ENCODE data around the gene SERPINA1.

SERPINA1 gene

GRCh38 chr14:94388384-94389103 is at the start of gene SERPINA1:
SERPINA1 (minus strand) TSS chr14:94388602; CDS start chr14:94383237, 5,365 bp downstream.
- no peak within 1 kb of the TSS for H3K9ac ChIP-seq (ENCODE audit: low read depth, low read length)
- DNase-seq (no peak), ATAC-seq (ENCODE audit: insufficient read depth, low read depth) (no peak)
- H3K4me2 ChIP-seq (ENCODE audit: insufficient read depth, low read length), result no peak within 1 kb of the TSS
- peaks cover 4% of the 10 kb centered on the region for H3K4me1 ChIP-seq (ENCODE audit: insufficient read depth, low read length)
- TF ChIP-seq, protein P1, sequence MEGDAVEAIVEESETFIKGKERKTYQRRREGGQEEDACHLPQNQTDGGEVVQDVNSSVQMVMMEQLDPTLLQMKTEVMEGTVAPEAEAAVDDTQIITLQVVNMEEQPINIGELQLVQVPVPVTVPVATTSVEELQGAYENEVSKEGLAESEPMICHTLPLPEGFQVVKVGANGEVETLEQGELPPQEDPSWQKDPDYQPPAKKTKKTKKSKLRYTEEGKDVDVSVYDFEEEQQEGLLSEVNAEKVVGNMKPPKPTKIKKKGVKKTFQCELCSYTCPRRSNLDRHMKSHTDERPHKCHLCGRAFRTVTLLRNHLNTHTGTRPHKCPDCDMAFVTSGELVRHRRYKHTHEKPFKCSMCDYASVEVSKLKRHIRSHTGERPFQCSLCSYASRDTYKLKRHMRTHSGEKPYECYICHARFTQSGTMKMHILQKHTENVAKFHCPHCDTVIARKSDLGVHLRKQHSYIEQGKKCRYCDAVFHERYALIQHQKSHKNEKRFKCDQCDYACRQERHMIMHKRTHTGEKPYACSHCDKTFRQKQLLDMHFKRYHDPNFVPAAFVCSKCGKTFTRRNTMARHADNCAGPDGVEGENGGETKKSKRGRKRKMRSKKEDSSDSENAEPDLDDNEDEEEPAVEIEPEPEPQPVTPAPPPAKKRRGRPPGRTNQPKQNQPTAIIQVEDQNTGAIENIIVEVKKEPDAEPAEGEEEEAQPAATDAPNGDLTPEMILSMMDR (IDR thresholded peaks at IDR 0.05; ENCODE audit: borderline replicate concordance, extremely low read depth, low read length, poor library complexity, severe bottlenecking), result no peak
- TF ChIP-seq EZH2 (IDR thresholded peaks at IDR 0.05; ENCODE audit: borderline replicate concordance, low read depth, low read length, severe bottlenecking), result no peak
- no peaks in the 10 kb centered on the region for H3K9me3 ChIP-seq (ENCODE audit: insufficient read depth, low read length, severe bottlenecking)
- H3K27me3 ChIP-seq (ENCODE audit: insufficient read depth, low read length, poor library complexity), result peaks cover 4% of the 10 kb centered on the region
- no peaks in the 10 kb centered on the region for H4K20me1 ChIP-seq (ENCODE audit: insufficient read depth, low read length)
- H3K4me3 ChIP-seq (ENCODE audit: low read depth in 1 of 2, low read length in 2 of 2), result no peak within 1 kb of the TSS
- H3K27ac ChIP-seq (ENCODE audit: low read length), result no peak within 1 kb of the TSS
- H2AFZ ChIP-seq (ENCODE audit: low read depth, low read length), result no peak within 1 kb of the TSS
- H3K79me2 ChIP-seq (ENCODE audit: insufficient read depth, low read length), result no peaks in the 10 kb centered on the region
- no peaks in the 10 kb centered on the region for H3K36me3 ChIP-seq (ENCODE audit: insufficient read depth, low read length)

- H3K27me3 ChIP-seq (ENCODE audit: insufficient read depth, low read length, poor library complexity), result no peaks in the 10 kb centered on the region
- TF ChIP-seq, protein P1 (IDR thresholded peaks at IDR 0.05; ENCODE audit: borderline replicate concordance, extremely low read depth, low read length, poor library complexity, severe bottlenecking), result no peak
- TF ChIP-seq EZH2 (IDR thresholded peaks at IDR 0.05; ENCODE audit: borderline replicate concordance, low read depth, low read length, severe bottlenecking), result no peak
- H4K20me1 ChIP-seq (ENCODE audit: insufficient read depth, low read length), result no peaks in the 10 kb centered on the region
- no peak overlapping the region for H3K27ac ChIP-seq (ENCODE audit: low read length)
- H3K79me2 ChIP-seq (ENCODE audit: insufficient read depth, low read length), result no peaks in the 10 kb centered on the region
- no peaks in the 10 kb centered on the region for H3K36me3 ChIP-seq (ENCODE audit: insufficient read depth, low read length)
- no peaks in the 10 kb centered on the region for H3K4me1 ChIP-seq (ENCODE audit: insufficient read depth, low read length)
- no peaks in the 10 kb centered on the region for H3K9me3 ChIP-seq (ENCODE audit: insufficient read depth, low read length, severe bottlenecking)
- DNase-seq (no peak), ATAC-seq (ENCODE audit: insufficient read depth, low read depth) (no peak)
- no peak overlapping the region for H2AFZ ChIP-seq (ENCODE audit: low read depth, low read length)
- H3K4me3 ChIP-seq (ENCODE audit: low read depth in 1 of 2, low read length in 2 of 2), result no peak overlapping the region
- no peak overlapping the region for H3K9ac ChIP-seq (ENCODE audit: low read depth, low read length)
- no peak overlapping the region for H3K4me2 ChIP-seq (ENCODE audit: insufficient read depth, low read length)
Observed at GRCh38 chr14:94428610-94429009, 40.2 kb upstream of the SERPINA1 start.

DNA sequence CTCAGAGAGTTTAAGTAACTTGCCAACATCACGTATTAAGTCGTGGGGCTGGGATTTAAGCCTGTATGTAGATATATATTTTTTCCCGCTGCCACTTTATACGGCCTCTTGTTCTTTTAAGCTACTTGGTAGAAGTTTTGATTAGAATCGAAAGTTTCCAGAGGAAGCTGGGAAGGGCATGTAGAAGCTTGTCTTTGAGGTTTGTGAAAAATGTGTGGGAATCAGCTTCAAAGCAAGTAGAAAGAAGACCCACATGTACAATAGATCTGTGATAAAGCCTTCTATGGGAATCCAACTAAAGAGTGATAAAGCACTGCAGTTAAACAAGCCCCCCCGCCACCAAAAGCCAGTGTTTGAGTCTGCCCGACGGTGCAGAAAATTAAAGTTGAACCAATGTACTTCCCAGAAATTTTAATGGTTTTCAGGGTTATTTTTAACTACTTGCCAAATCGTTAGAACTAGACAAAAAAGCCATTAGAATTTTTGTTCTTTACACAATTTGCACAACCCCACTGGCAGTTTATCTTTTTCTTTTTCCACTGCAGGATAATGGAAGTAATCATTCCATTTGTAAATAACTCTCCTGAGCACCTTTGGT is 38.7 kb upstream of the SERPINA1 start:
- Histone ChIP-seq H3K79me2 (ENCODE audit: insufficient read depth, low read length) (no peaks in the 10 kb centered on the region), H4K20me1 (ENCODE audit: insufficient read depth, low read length) (no peaks in the 10 kb centered on the region), H2AFZ (ENCODE audit: low read depth, low read length) (no peak overlapping the region), H3K4me3 (ENCODE audit: low read depth in 1 of 2, low read length in 2 of 2) (no peak overlapping the region), H3K9me3 (ENCODE audit: insufficient read depth, low read length, severe bottlenecking) (no peaks in the 10 kb centered on the region), H3K4me1 (ENCODE audit: insufficient read depth, low read length) (no peaks in the 10 kb centered on the region), H3K9ac (ENCODE audit: low read depth, low read length) (no peak overlapping the region), H3K27ac (ENCODE audit: low read length) (no peak overlapping the region), H3K36me3 (ENCODE audit: insufficient read depth, low read length) (no peaks in the 10 kb centered on the region), H3K4me2 (ENCODE audit: insufficient read depth, low read length) (no peak overlapping the region), H3K27me3 (ENCODE audit: insufficient read depth, low read length, poor library complexity) (no peaks in the 10 kb centered on the region)
- ATAC-seq (ENCODE audit: insufficient read depth, low read depth), result no peak
- no peak for DNase-seq
- TF ChIP-seq, protein P1 (IDR thresholded peaks at IDR 0.05; ENCODE audit: borderline replicate concordance, extremely low read depth, low read length, poor library complexity, severe bottlenecking), result no peak
- no peak for TF ChIP-seq EZH2 (IDR thresholded peaks at IDR 0.05; ENCODE audit: borderline replicate concordance, low read depth, low read length, severe bottlenecking)

All from DND-41 (cell line).